HEK293 (cell line): Measurements from ENCODE around the gene DMAC1.

Source experiments
- SCRT2 ChIP-seq: fragments of 450-650 bp; formaldehyde crosslinking; IDR thresholded peaks from 2 replicates; pipeline ENCODE4 v1.5.1; 2016; ENCODE audit warnings: missing biosample characterization, missing genetic modification characterization
- ZFP3 ChIP-seq: fragments of 450-650 bp; formaldehyde crosslinking; IDR thresholded peaks from 2 replicates; pipeline ENCODE4 v1.5.1; 2016; ENCODE audit warnings: low read depth, missing biosample characterization, missing genetic modification characterization
- ZNF10 ChIP-seq: fragments of 450-650 bp; formaldehyde crosslinking; IDR thresholded peaks from 2 replicates; pipeline ENCODE4 v1.5.1; 2017; ENCODE audit warnings: missing biosample characterization, missing genetic modification characterization
- ZNF121 ChIP-seq: fragments of 450-650 bp; formaldehyde crosslinking; IDR thresholded peaks from 2 replicates; pipeline ENCODE4 v1.5.1; 2016; ENCODE audit warnings: missing biosample characterization, missing genetic modification characterization
- ZNF223 ChIP-seq: fragments of 450-650 bp; formaldehyde crosslinking; IDR thresholded peaks from 2 replicates; pipeline ENCODE4 v1.5.1; 2016; ENCODE audit warnings: missing biosample characterization, missing genetic modification characterization
- ZNF510 ChIP-seq: fragments of 450-650 bp; formaldehyde crosslinking; IDR thresholded peaks from 2 replicates; pipeline ENCODE4 v1.5.1; 2018; ENCODE audit warnings: mild to moderate bottlenecking, missing genetic modification characterization, missing biosample characterization; ENCODE audit not compliant: insufficient replicate concordance
- ZNF585B ChIP-seq: fragments of 450-650 bp; formaldehyde crosslinking; IDR thresholded peaks from 2 replicates; pipeline ENCODE4 v1.5.1; 2016; ENCODE audit warnings: missing biosample characterization, missing genetic modification characterization
- ZNF843 ChIP-seq: fragments of 450-650 bp; formaldehyde crosslinking; IDR thresholded peaks from 2 replicates; pipeline ENCODE4 v1.5.1; 2016; ENCODE audit warnings: missing biosample characterization, missing genetic modification characterization
- TF ChIP-seq, protein P1 (sequence below): fragments of 450-650 bp; formaldehyde crosslinking; IDR thresholded peaks from 2 replicates; pipeline ENCODE4 v1.5.1; 2016; ENCODE audit warnings: missing biosample characterization, missing genetic modification characterization
- TF ChIP-seq, protein P2 (sequence below): fragments of 450-650 bp; formaldehyde crosslinking; IDR thresholded peaks from 2 replicates; pipeline ENCODE4 v1.5.1; 2017; ENCODE audit warnings: missing biosample characterization, missing genetic modification characterization
- TF ChIP-seq, protein P3 (sequence below): fragments of 450-650 bp; formaldehyde crosslinking; conservative IDR thresholded peaks from 2 replicates; pipeline ENCODE4 v1.5.1; 2016; ENCODE audit warnings: low read depth, missing biosample characterization, missing genetic modification characterization
- TF ChIP-seq, protein P4 (sequence below): fragments of 450-650 bp; formaldehyde crosslinking; IDR thresholded peaks from 2 replicates; pipeline ENCODE4 v1.5.1; 2016; ENCODE audit warnings: missing biosample characterization, missing genetic modification characterization

DNA sequence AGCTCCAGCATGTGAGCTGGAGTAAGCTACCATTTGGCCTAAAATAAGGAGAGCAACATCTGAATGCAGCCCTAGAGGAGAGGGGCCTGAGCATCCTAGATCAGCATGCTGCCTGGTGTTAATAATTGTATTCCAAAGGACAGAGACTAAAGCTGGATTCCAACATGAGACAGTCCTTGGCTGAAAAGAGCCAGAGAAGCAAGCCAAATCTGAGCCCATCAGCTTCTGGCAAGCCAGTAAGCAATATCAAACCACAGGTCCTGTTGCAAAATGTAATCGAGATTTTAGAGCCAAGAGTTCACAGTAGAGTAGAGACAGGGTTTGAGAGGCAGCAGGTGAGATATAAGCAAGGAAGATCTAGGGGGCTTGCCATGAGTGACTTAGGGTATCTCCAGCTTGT lies 42.3 kb upstream of the DMAC1 start:
- TF ChIP-seq ZNF585B (no peak), ZFP3 (tag by site-specific recombination) (no peak), ZNF121 (no peak), ZNF10 (tag by site-specific recombination) (no peak), ZNF843 (tag by site-specific recombination) (no peak), SCRT2 (tag by site-specific recombination) (no peak), ZNF510 (no peak), ZNF223 (tag by site-specific recombination) (no peak)
- TF ChIP-seq, protein P1, sequence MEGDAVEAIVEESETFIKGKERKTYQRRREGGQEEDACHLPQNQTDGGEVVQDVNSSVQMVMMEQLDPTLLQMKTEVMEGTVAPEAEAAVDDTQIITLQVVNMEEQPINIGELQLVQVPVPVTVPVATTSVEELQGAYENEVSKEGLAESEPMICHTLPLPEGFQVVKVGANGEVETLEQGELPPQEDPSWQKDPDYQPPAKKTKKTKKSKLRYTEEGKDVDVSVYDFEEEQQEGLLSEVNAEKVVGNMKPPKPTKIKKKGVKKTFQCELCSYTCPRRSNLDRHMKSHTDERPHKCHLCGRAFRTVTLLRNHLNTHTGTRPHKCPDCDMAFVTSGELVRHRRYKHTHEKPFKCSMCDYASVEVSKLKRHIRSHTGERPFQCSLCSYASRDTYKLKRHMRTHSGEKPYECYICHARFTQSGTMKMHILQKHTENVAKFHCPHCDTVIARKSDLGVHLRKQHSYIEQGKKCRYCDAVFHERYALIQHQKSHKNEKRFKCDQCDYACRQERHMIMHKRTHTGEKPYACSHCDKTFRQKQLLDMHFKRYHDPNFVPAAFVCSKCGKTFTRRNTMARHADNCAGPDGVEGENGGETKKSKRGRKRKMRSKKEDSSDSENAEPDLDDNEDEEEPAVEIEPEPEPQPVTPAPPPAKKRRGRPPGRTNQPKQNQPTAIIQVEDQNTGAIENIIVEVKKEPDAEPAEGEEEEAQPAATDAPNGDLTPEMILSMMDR (tag by site-specific recombination) = no peak
- TF ChIP-seq, protein P2, sequence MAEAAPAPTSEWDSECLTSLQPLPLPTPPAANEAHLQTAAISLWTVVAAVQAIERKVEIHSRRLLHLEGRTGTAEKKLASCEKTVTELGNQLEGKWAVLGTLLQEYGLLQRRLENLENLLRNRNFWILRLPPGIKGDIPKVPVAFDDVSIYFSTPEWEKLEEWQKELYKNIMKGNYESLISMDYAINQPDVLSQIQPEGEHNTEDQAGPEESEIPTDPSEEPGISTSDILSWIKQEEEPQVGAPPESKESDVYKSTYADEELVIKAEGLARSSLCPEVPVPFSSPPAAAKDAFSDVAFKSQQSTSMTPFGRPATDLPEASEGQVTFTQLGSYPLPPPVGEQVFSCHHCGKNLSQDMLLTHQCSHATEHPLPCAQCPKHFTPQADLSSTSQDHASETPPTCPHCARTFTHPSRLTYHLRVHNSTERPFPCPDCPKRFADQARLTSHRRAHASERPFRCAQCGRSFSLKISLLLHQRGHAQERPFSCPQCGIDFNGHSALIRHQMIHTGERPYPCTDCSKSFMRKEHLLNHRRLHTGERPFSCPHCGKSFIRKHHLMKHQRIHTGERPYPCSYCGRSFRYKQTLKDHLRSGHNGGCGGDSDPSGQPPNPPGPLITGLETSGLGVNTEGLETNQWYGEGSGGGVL = no peak
- TF ChIP-seq, protein P3, sequence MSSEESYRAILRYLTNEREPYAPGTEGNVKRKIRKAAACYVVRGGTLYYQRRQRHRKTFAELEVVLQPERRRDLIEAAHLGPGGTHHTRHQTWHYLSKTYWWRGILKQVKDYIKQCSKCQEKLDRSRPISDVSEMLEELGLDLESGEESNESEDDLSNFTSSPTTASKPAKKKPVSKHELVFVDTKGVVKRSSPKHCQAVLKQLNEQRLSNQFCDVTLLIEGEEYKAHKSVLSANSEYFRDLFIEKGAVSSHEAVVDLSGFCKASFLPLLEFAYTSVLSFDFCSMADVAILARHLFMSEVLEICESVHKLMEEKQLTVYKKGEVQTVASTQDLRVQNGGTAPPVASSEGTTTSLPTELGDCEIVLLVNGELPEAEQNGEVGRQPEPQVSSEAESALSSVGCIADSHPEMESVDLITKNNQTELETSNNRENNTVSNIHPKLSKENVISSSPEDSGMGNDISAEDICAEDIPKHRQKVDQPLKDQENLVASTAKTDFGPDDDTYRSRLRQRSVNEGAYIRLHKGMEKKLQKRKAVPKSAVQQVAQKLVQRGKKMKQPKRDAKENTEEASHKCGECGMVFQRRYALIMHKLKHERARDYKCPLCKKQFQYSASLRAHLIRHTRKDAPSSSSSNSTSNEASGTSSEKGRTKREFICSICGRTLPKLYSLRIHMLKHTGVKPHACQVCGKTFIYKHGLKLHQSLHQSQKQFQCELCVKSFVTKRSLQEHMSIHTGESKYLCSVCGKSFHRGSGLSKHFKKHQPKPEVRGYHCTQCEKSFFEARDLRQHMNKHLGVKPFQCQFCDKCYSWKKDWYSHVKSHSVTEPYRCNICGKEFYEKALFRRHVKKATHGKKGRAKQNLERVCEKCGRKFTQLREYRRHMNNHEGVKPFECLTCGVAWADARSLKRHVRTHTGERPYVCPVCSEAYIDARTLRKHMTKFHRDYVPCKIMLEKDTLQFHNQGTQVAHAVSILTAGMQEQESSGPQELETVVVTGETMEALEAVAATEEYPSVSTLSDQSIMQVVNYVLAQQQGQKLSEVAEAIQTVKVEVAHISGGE (tag by site-specific recombination) = no peak
- TF ChIP-seq, protein P4, sequence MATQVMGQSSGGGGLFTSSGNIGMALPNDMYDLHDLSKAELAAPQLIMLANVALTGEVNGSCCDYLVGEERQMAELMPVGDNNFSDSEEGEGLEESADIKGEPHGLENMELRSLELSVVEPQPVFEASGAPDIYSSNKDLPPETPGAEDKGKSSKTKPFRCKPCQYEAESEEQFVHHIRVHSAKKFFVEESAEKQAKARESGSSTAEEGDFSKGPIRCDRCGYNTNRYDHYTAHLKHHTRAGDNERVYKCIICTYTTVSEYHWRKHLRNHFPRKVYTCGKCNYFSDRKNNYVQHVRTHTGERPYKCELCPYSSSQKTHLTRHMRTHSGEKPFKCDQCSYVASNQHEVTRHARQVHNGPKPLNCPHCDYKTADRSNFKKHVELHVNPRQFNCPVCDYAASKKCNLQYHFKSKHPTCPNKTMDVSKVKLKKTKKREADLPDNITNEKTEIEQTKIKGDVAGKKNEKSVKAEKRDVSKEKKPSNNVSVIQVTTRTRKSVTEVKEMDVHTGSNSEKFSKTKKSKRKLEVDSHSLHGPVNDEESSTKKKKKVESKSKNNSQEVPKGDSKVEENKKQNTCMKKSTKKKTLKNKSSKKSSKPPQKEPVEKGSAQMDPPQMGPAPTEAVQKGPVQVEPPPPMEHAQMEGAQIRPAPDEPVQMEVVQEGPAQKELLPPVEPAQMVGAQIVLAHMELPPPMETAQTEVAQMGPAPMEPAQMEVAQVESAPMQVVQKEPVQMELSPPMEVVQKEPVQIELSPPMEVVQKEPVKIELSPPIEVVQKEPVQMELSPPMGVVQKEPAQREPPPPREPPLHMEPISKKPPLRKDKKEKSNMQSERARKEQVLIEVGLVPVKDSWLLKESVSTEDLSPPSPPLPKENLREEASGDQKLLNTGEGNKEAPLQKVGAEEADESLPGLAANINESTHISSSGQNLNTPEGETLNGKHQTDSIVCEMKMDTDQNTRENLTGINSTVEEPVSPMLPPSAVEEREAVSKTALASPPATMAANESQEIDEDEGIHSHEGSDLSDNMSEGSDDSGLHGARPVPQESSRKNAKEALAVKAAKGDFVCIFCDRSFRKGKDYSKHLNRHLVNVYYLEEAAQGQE (tag by site-specific recombination) = no peak
